Ascending aorta (tissue), 2 donors: ENCODE measurements around the gene RALGAPB. TPM values are rescaled to one million over a fixed set of nuclear protein-coding genes. Genes with fewer than 3 reads are reported as not detected.

Source experiments
- DNase-seq, 2 donors: peaks; one replicate each; pipeline ENCODE4 v3.0.0-alpha.2; 2019; ENCODE audit warnings: low spot score in 2 of 2
- H3K27ac ChIP-seq, 2 donors: fragments of 200-600 bp; sonication (generic); one replicate each; pipeline ENCODE4 v1.5.1; 2016 to 2017; ENCODE audit warnings: mild to moderate bottlenecking in 1 of 2
- H3K27me3 ChIP-seq: fragments of 200-600 bp; sonication (generic); one replicate; pipeline ENCODE4 v1.5.1; 2017
- H3K36me3 ChIP-seq, 2 donors: fragments of 200-600 bp; sonication (generic); one replicate each; pipeline ENCODE4 v1.5.1; 2016
- H3K4me1 ChIP-seq, 2 donors: fragments of 200-600 bp; sonication (generic); one replicate each; pipeline ENCODE4 v1.5.1; 2016 to 2017; ENCODE audit warnings: mild to moderate bottlenecking in 1 of 2
- H3K4me3 ChIP-seq, 2 donors: fragments of 200-600 bp; sonication (generic); one replicate each; pipeline ENCODE4 v1.5.1; 2016 to 2017; ENCODE audit warnings: mild to moderate bottlenecking in 1 of 2
- H3K9me3 ChIP-seq, 2 donors: fragments of 200-600 bp; sonication (generic); one replicate each; pipeline ENCODE4 v1.5.1; 2016
- intact Hi-C: fragments of 100-400 bp; cut with DNase I; formaldehyde crosslinking; loops from one replicate; pipeline ENCODE4 v1.15.1; 2023
- total RNA-seq: library from RNA; depleted of rRNA; stranded (reverse); fragments of >200 nt; gene quantifications from one replicate; pipeline ENCODE4 v1.1.0, GENCODE V29; 2016
- TF ChIP-seq, protein P1 (sequence below), 3 experiments: fragments of 200-600 bp in 2 of 3; fragments of 450-650 bp in 1 of 3; sonication (generic) in 2 of 3; IDR thresholded peaks; one replicate each; pipeline ENCODE4 v1.5.1; 2016 to 2019; ENCODE audit warnings: antibody characterized with exemption in 3 of 3, mild to moderate bottlenecking in 1 of 3, moderate library complexity in 1 of 3

Gene RALGAPB
- total RNA-seq, 1 donor from 2014 or later, result 19.4 TPM

- H3K27me3 ChIP-seq, result no peaks in the 10 kb centered on the region
- no peaks in the 10 kb centered on the region for H3K4me1 ChIP-seq
- intact Hi-C loops, result no loop called here
- no peaks in the 10 kb centered on the region for H3K9me3 ChIP-seq
- H3K4me3 ChIP-seq, result no peak overlapping the region
- DNase-seq, result no peak
- TF ChIP-seq, protein P1, sequence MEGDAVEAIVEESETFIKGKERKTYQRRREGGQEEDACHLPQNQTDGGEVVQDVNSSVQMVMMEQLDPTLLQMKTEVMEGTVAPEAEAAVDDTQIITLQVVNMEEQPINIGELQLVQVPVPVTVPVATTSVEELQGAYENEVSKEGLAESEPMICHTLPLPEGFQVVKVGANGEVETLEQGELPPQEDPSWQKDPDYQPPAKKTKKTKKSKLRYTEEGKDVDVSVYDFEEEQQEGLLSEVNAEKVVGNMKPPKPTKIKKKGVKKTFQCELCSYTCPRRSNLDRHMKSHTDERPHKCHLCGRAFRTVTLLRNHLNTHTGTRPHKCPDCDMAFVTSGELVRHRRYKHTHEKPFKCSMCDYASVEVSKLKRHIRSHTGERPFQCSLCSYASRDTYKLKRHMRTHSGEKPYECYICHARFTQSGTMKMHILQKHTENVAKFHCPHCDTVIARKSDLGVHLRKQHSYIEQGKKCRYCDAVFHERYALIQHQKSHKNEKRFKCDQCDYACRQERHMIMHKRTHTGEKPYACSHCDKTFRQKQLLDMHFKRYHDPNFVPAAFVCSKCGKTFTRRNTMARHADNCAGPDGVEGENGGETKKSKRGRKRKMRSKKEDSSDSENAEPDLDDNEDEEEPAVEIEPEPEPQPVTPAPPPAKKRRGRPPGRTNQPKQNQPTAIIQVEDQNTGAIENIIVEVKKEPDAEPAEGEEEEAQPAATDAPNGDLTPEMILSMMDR (IDR thresholded peaks at IDR 0.05), result no peak
- peaks cover 76 to 93% of the 10 kb centered on the region in 2 donors for H3K36me3 ChIP-seq
- no peak overlapping the region for H3K27ac ChIP-seq
Observed at GRCh38 chr20:38534756-38535155, 62.1 kb downstream of the RALGAPB start.

DNA sequence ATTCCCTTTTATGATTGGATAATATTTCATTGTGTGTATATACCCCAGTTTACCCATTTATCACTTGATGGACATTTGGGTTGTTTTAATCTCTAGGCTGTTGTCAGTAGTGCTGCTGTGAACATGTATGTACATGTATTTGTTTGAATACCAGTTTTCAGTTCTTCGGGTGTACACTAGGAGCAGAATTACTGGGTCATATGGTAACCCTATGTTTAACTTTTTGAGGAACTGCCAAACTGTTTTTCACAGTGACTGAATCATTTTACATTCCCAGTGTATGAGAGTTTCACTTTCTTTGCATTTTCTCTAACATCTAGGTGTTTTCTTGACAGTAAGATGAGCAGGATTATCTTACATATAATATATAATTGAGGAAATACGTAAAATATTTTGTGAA is 63.7 kb downstream of the RALGAPB start:
- TF ChIP-seq, protein P1 (IDR thresholded peaks at IDR 0.05), result no peak
- no peak overlapping the region for H3K27ac ChIP-seq
- H3K27me3 ChIP-seq, result no peaks in the 10 kb centered on the region
- DNase-seq, result no peak
- intact Hi-C loops, result no loop called here
- peaks cover 75 to 92% of the 10 kb centered on the region in 2 donors for H3K36me3 ChIP-seq
- H3K9me3 ChIP-seq, result no peaks in the 10 kb centered on the region
- no peak overlapping the region for H3K4me3 ChIP-seq
- H3K4me1 ChIP-seq, result no peaks in the 10 kb centered on the region

GRCh38 chr20:38537176-38537575 is 64.5 kb downstream of the RALGAPB start:
- Histone ChIP-seq H3K4me3 (no peak overlapping the region), H3K27me3 (no peaks in the 10 kb centered on the region), H3K9me3 (no peaks in the 10 kb centered on the region), H3K36me3 (peaks cover 79 to 93% of the 10 kb centered on the region in 2 donors), H3K4me1 (no peaks in the 10 kb centered on the region), H3K27ac (no peak overlapping the region)
- TF ChIP-seq, protein P1 (IDR thresholded peaks at IDR 0.05), result no peak
- intact Hi-C loops, result no loop called here
- DNase-seq, result no peak

DNA sequence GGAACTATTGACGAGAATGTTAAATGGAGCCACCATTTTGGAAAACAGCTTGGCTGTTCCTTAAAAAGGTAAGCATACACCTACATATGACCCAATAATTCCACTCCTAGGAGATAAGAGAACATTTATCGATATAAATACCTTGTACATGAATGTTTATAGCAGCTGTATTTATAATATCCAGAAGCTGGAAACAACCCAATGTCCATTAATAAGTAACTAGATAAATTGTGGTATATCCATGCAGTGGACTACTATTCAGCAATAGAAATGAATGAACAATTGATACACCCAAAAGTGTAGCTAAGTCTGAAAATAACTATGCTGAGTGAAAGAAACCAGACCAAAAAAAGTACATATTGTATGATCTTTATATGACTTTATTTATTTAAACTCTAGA is 66.1 kb downstream of the RALGAPB start:
- Histone ChIP-seq H3K36me3 (peaks cover 77 to 93% of the 10 kb centered on the region in 2 donors), H3K4me3 (no peak overlapping the region), H3K4me1 (no peaks in the 10 kb centered on the region), H3K27me3 (no peaks in the 10 kb centered on the region), H3K9me3 (no peaks in the 10 kb centered on the region), H3K27ac (no peak overlapping the region)
- intact Hi-C loops, result no loop called here
- TF ChIP-seq, protein P1 (IDR thresholded peaks at IDR 0.05), result no peak
- DNase-seq, result no peak

DNA sequence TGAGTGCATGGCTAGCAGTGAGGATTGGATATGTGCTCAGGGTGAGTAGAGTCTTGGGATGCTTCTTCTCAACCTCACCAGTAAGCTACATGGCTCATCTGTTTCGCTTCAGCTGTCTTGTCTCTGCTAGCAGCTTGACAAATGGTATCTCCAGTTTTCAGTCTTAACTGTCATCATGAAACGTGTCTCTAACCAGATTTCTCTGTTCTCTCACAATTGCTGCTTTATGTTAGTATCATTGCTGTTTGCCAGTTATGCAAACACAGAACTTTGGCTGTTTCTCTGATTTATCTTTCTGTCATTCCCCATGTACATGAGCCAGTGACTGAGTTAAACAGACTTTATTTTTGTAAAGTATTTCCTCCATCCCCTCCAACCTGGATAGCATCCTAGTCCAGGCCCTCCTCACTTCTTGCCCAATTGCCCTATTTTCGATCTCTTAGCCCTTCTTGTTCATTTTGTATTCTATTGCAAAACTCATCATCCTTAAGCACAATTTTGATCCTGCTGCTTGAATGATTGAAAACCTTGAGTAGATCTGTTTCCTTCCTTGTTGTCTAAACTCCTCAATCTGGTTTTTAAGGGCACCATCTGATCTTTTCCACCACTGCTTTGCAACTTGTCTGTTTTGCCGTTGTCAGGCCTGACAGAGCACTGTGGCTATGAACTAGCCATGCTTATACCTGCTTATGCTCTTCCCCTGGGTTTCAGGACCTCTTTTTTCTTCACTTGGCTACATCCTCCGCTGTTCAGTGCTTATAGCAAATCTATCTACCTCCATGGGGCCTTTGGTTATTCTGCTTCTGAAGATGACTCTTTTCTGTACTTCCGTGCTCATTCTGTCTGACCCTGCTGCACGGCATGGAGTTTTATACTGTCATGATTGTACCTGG is 70.6 kb downstream of the RALGAPB start:
- Histone ChIP-seq H3K4me1 (no peaks in the 10 kb centered on the region), H3K4me3 (no peak overlapping the region), H3K36me3 (peaks cover 78 to 91% of the 10 kb centered on the region in 2 donors), H3K27ac (no peak overlapping the region), H3K27me3 (no peaks in the 10 kb centered on the region), H3K9me3 (no peaks in the 10 kb centered on the region)
- TF ChIP-seq, protein P1 (IDR thresholded peaks at IDR 0.05), result no peak
- intact Hi-C loops, result no loop called here
- no peak for DNase-seq
